Chondrocyte (in vitro differentiated cells): ENCODE results near the gene RNF169. TPM values are rescaled to one million over a fixed set of nuclear protein-coding genes. Genes with fewer than 3 reads are reported as not detected.

ENCODE experiments used
- DNase-seq: peaks from one replicate; pipeline ENCODE4 v3.0.0; 2021; ENCODE audit warnings: mixed read lengths, low spot score
- H3K27ac Mint-ChIP-seq: one replicate; pipeline ENCODE4 v1.8.0; 2021; ENCODE audit warnings: mild to moderate bottlenecking, moderate library complexity, mixed read lengths; ENCODE audit not compliant: unreplicated experiment
- H3K27me3 Mint-ChIP-seq: 2 replicates; pipeline ENCODE4 v1.8.0; 2021; ENCODE audit warnings: low read depth, mixed read lengths
- H3K36me3 Mint-ChIP-seq: 2 replicates; pipeline ENCODE4 v1.8.0; 2021; ENCODE audit warnings: low read depth, mixed read lengths
- H3K4me1 Mint-ChIP-seq: 2 replicates; pipeline ENCODE4 v1.8.0; 2021; ENCODE audit warnings: low read depth, mild to moderate bottlenecking, mixed read lengths
- H3K4me3 Mint-ChIP-seq: one replicate; pipeline ENCODE4 v1.8.0; 2021; ENCODE audit warnings: mild to moderate bottlenecking, moderate library complexity, mixed read lengths; ENCODE audit not compliant: unreplicated experiment
- H3K9me3 Mint-ChIP-seq: 2 replicates; pipeline ENCODE4 v1.8.0; 2021; ENCODE audit warnings: low read depth, mixed read lengths
- CTCF ChIP-seq: fragments of 200-600 bp; sonication (generic); IDR thresholded peaks from 2 replicates; pipeline ENCODE4 v1.5.0; 2021; ENCODE audit warnings: antibody characterized with exemption, mild to moderate bottlenecking, moderate library complexity
- microRNA-seq: library from miRNA; unstranded; fragments of <30 nt; microRNA quantifications from one replicate; pipeline ENCODE4 v1.2.0, GENCODE V29; 2020; ENCODE audit warnings: borderline number of aligned reads
- total RNA-seq: library from RNA; stranded (reverse); gene quantifications from 3 replicates; pipeline ENCODE4 v1.2.1, GENCODE V29; 2021

RNF169 gene
- total RNA-seq, 1 donor from 2014 or later: 13.1 TPM

GRCh38 chr11:74870485-74870884, 121.8 kb downstream of the RNF169 start:
- H3K9me3 Mint-ChIP-seq: peaks cover 77% of the 10 kb centered on the region
- H3K27me3 Mint-ChIP-seq: no peaks in the 10 kb centered on the region
- no peak for DNase-seq
- peak; percentile 57 for TF ChIP-seq CTCF
- H3K4me3 Mint-ChIP-seq: no peak overlapping the region
- H3K4me1 Mint-ChIP-seq: no peaks in the 10 kb centered on the region
- H3K27ac Mint-ChIP-seq: no peak overlapping the region
- H3K36me3 Mint-ChIP-seq: peaks cover 75% of the 10 kb centered on the region

DNA sequence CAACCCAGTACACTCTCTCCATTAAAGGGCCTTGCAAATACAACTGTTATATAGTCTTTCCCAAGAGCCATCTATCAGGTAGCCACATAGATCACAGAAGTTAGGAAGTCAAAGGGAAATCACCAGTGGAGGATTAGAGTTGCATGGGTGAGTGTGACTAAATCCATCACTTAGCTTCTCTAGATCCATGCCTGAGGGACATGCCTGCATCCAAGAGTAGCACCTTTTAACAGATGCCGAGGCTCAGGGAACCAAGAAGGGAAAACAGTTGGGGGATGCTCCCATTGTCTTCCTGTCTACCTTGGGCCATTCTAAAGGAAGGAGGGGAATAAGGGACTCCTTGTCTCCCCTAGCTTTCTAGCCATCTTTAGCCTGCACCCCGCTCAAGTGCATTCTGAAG, 122.4 kb downstream of the RNF169 start:
- no peak overlapping the region for H3K27ac Mint-ChIP-seq
- DNase-seq: no peak
- no peaks in the 10 kb centered on the region for H3K4me1 Mint-ChIP-seq
- H3K27me3 Mint-ChIP-seq: no peaks in the 10 kb centered on the region
- no peak for TF ChIP-seq CTCF
- H3K9me3 Mint-ChIP-seq: peaks cover 72% of the 10 kb centered on the region
- no peak overlapping the region for H3K4me3 Mint-ChIP-seq
- peaks cover 76% of the 10 kb centered on the region for H3K36me3 Mint-ChIP-seq

GRCh38 chr11:74877132-74877531, 128.5 kb downstream of the RNF169 start:
- peak; percentile 76 for TF ChIP-seq CTCF
- H3K9me3 Mint-ChIP-seq: peaks cover 29% of the 10 kb centered on the region
- no peaks in the 10 kb centered on the region for H3K4me1 Mint-ChIP-seq
- no peak overlapping the region for H3K4me3 Mint-ChIP-seq
- no peak for DNase-seq
- no peak overlapping the region for H3K27ac Mint-ChIP-seq
- H3K36me3 Mint-ChIP-seq: peaks cover 37% of the 10 kb centered on the region
- H3K27me3 Mint-ChIP-seq: no peaks in the 10 kb centered on the region

Small RNA genes lying within 50 kb of the gene (microRNA-seq; reads per million reads assigned to microRNA genes)
- not detected for gene MIR4696

Other genes starting within 250 kb of the RNF169 start
- gene POLD3, start 156.3 kb upstream of the RNF169 start, total RNA-seq: 8.2 to 14.9 TPM (median 9.4 TPM) in 3 replicates
- gene CHRDL2, start 17.4 kb upstream of the RNF169 start, total RNA-seq: not detected in 3 replicates
- gene XRRA1, start 200.2 kb downstream of the RNF169 start, total RNA-seq: 8.0 to 13.2 TPM (median 8.1 TPM) in 3 replicates
- gene SPCS2, start 200.4 kb downstream of the RNF169 start, total RNA-seq: 119 to 141 TPM (median 133 TPM) in 3 replicates
- 9.4 to 14.1 TPM (median 9.6 TPM) in 3 replicates for gene NEU3, start 240.1 kb downstream of the RNF169 start, total RNA-seq